Measurements from ENCODE around the gene C2orf15. TPM values are rescaled to one million over a fixed set of nuclear protein-coding genes. Genes with fewer than 3 reads are reported as not detected.

The C2orf15 gene, protein sequence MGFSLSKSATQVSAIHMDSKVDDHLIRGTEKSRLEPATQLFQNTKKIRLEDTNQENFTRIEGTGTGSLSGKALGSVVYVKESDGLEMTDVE
- 0.69 and 1.2 TPM in 2 replicates for total RNA-seq

- peak; percentile 96 for DNase-seq
- ChIA-PET CTCF (interaction anchor here (0.6 to 1.9 kb wide), 7 partner anchors 13 to 492 kb away, joined by 3 to 5 read pairs (median 3); partner anchors contain the start of genes EIF5B, LIPT1 and TSGA10), POLR2A (interaction anchor here (0.6 to 4.9 kb wide), 14 partner anchors 14 to 1495 kb away, joined by 3 to 143 read pairs (median 4); partner anchors contain the start of genes EIF5B, LIPT1, MGAT4A and MITD1)
- peaks cover 26% of the 10 kb centered on the region for H3K4me1 Mint-ChIP-seq
- peak within 1 kb of the TSS; percentile 96 for H3K27ac Mint-ChIP-seq
- intact Hi-C loops (cut with micrococcal nuclease): loop anchor here (1.0 to 5.0 kb wide), 6 partner anchors 13 to 1479 kb away; partner anchors contain the start of genes ACTR1B, LIPT1, MITD1 and MRPL30
- H3K27me3 Mint-ChIP-seq: no peaks in the 10 kb centered on the region
- peak within 1 kb of the TSS; percentile 97 for H3K4me3 Mint-ChIP-seq
- H3K36me3 Mint-ChIP-seq (ENCODE audit: low read depth): peaks cover 7% of the 10 kb centered on the region
- no peaks in the 10 kb centered on the region for H3K9me3 Mint-ChIP-seq
- TF ChIP-seq, protein P1, sequence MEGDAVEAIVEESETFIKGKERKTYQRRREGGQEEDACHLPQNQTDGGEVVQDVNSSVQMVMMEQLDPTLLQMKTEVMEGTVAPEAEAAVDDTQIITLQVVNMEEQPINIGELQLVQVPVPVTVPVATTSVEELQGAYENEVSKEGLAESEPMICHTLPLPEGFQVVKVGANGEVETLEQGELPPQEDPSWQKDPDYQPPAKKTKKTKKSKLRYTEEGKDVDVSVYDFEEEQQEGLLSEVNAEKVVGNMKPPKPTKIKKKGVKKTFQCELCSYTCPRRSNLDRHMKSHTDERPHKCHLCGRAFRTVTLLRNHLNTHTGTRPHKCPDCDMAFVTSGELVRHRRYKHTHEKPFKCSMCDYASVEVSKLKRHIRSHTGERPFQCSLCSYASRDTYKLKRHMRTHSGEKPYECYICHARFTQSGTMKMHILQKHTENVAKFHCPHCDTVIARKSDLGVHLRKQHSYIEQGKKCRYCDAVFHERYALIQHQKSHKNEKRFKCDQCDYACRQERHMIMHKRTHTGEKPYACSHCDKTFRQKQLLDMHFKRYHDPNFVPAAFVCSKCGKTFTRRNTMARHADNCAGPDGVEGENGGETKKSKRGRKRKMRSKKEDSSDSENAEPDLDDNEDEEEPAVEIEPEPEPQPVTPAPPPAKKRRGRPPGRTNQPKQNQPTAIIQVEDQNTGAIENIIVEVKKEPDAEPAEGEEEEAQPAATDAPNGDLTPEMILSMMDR (IDR thresholded peaks at IDR 0.05): no peak
- peak; percentile 88 for ATAC-seq (ENCODE audit: low read depth)
Observed at GRCh38 chr2:99141110-99142108, at the start of gene C2orf15. C2orf15 (plus strand) TSS chr2:99141707; CDS start chr2:99150559, 8,852 bp downstream.

DNA sequence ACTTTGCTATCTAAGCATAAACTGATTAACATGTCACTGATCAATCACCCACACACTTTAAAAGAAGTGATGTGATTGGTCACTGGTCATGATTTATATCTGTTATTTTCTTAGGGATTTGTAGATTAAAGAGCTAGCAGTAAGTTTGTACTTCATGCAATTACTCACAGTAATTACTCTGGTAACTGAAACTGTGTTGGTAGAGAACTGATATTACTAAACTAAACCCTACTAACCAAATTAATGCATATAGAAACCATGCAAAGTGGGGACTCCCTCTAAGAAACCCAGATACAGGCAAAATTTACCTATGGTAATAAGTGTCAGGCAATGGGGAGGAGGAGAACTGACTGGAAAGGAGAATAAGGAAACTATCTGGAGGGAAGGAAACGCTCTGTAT is 44.8 kb upstream of the C2orf15 start:
- POLR2A ChIA-PET: no interaction called here
- intact Hi-C loops (cut with micrococcal nuclease): no loop called here

GRCh38 chr2:99101697-99102096 is 39.8 kb upstream of the C2orf15 start:
- H3K4me1 Mint-ChIP-seq: no peaks in the 10 kb centered on the region
- H3K4me3 Mint-ChIP-seq: no peak overlapping the region
- no peak overlapping the region for H3K27ac Mint-ChIP-seq
- ATAC-seq (ENCODE audit: low read depth): no peak
- TF ChIP-seq, protein P1 (IDR thresholded peaks at IDR 0.05): no peak
- ChIA-PET POLR2A (no interaction called here), CTCF (interaction anchor here (0.7 kb wide), 1 partner anchor 389 kb away, joined by 3 read pairs; no protein-coding TSS in a partner anchor)
- no peaks in the 10 kb centered on the region for H3K27me3 Mint-ChIP-seq
- peaks cover 4% of the 10 kb centered on the region for H3K36me3 Mint-ChIP-seq (ENCODE audit: low read depth)
- no peaks in the 10 kb centered on the region for H3K9me3 Mint-ChIP-seq
- no peak for DNase-seq
- intact Hi-C loops (cut with micrococcal nuclease): no loop called here

More for the DNA sequence above, 44.8 kb upstream of the C2orf15 start:
- H3K4me1 Mint-ChIP-seq: no peaks in the 10 kb centered on the region
- CTCF ChIA-PET: no interaction called here
- H3K4me3 Mint-ChIP-seq: no peak overlapping the region
- H3K36me3 Mint-ChIP-seq (ENCODE audit: low read depth): no peaks in the 10 kb centered on the region
- TF ChIP-seq, protein P1 (IDR thresholded peaks at IDR 0.05): no peak
- DNase-seq (no peak), ATAC-seq (ENCODE audit: low read depth) (no peak)
- no peaks in the 10 kb centered on the region for H3K27me3 Mint-ChIP-seq
- H3K9me3 Mint-ChIP-seq: peaks cover 10% of the 10 kb centered on the region
- H3K27ac Mint-ChIP-seq: no peak overlapping the region

GRCh38 chr2:99104006-99104405 is 37.5 kb upstream of the C2orf15 start:
- intact Hi-C loops (cut with micrococcal nuclease): no loop called here
- H3K9me3 Mint-ChIP-seq: no peaks in the 10 kb centered on the region
- ChIA-PET POLR2A (no interaction called here), CTCF (no interaction called here)
- TF ChIP-seq, protein P1 (IDR thresholded peaks at IDR 0.05): no peak
- ATAC-seq (ENCODE audit: low read depth): no peak
- H3K4me1 Mint-ChIP-seq: no peaks in the 10 kb centered on the region
- DNase-seq: no peak
- no peak overlapping the region for H3K4me3 Mint-ChIP-seq
- H3K36me3 Mint-ChIP-seq (ENCODE audit: low read depth): peaks cover 6% of the 10 kb centered on the region
- H3K27ac Mint-ChIP-seq: no peak overlapping the region
- H3K27me3 Mint-ChIP-seq: no peaks in the 10 kb centered on the region

- H3K9me3 Mint-ChIP-seq: no peaks in the 10 kb centered on the region
- ATAC-seq (ENCODE audit: low read depth) (no peak), DNase-seq (no peak)
- H3K4me1 Mint-ChIP-seq: no peaks in the 10 kb centered on the region
- TF ChIP-seq, protein P1 (IDR thresholded peaks at IDR 0.05): no peak
- no peak overlapping the region for H3K27ac Mint-ChIP-seq
- intact Hi-C loops (cut with micrococcal nuclease): no loop called here
- POLR2A ChIA-PET: no interaction called here
- no peak overlapping the region for H3K4me3 Mint-ChIP-seq
- no peaks in the 10 kb centered on the region for H3K27me3 Mint-ChIP-seq
- H3K36me3 Mint-ChIP-seq (ENCODE audit: low read depth): peaks cover 6% of the 10 kb centered on the region
- CTCF ChIA-PET: no interaction called here
Observed at GRCh38 chr2:99106913-99107312, 34.6 kb upstream of the C2orf15 start.
